Adrenal gland (tissue), 12 donors: ENCODE measurements around the gene DDRGK1. TPM values are rescaled to one million over a fixed set of nuclear protein-coding genes. Genes with fewer than 3 reads are reported as not detected.
A peak's percentile ranks its signal among the peaks of the same experiment; 100 is the strongest.
"Not testable (repeated sequence)": the region's sequence is repeated elsewhere in the genome, so short reads cannot be mapped to it uniquely, and the experiment has no call there.

ENCODE experiments used
- DNase-seq, 7 donors: peaks; one replicate each; pipeline ENCODE4 v3.0.0-alpha.2; 2019 to 2020
- H3K27ac ChIP-seq, 5 donors: fragments of 200-600 bp; sonication (generic) in 4 of 5; 1 replicate in 3 of 5; 2 replicates in 2 of 5; pipeline versions ENCODE4 v1.5.1 to v1.8.0; 2016 to 2020; ENCODE audit warnings: mild to moderate bottlenecking in 1 of 5
- H3K27me3 ChIP-seq: fragments of 200-600 bp; 2 replicates; pipeline ENCODE4 v1.8.0; 2021
- H3K36me3 ChIP-seq, 2 donors: fragments of 200-600 bp; replicated peaks in 1 of 2; 1 replicate in 1 of 2; 2 replicates in 1 of 2; pipeline versions ENCODE4 v1.5.1 to v1.8.0; 2018 to 2022
- H3K4me1 ChIP-seq, 2 donors: fragments of 200-600 bp; replicated peaks in 1 of 2; 1 replicate in 1 of 2; 2 replicates in 1 of 2; pipeline versions ENCODE4 v1.5.1 to v1.8.0; 2018 to 2021
- H3K4me3 ChIP-seq, 4 donors: fragments of 200-600 bp; sonication (generic) in 3 of 4; one replicate each; pipeline ENCODE4 v1.5.1; 2016 to 2018
- H3K9me3 ChIP-seq, 3 donors: fragments of 200-600 bp; sonication (generic) in 1 of 3; replicated peaks in 1 of 3; 1 replicate in 2 of 3; 2 replicates in 1 of 3; pipeline versions ENCODE4 v1.5.1 to v1.8.0; 2016 to 2021
- CTCF ChIP-seq, 6 experiments: fragments of 450-650 bp in 4 of 6; fragments of 200-600 bp in 2 of 6; sonication (generic) in 1 of 6; IDR thresholded peaks; 1 replicate in 5 of 6; 2 replicates in 1 of 6; pipeline versions ENCODE4 v1.5.1 to v1.8.0; 2016 to 2021; ENCODE audit warnings: antibody characterized with exemption in 6 of 6, mild to moderate bottlenecking in 2 of 6, moderate library complexity in 1 of 6
- POLR2A ChIP-seq, 2 donors: fragments of 450-650 bp; IDR thresholded peaks; one replicate each; pipeline ENCODE4 v1.6.1; 2017; ENCODE audit warnings: antibody characterized with exemption in 2 of 2, mild to moderate bottlenecking in 2 of 2, moderate library complexity in 1 of 2
- WGBS, 4 donors: extraction: QIAGEN DNeasy Blood & Tissue Kit in 2 of 4; methylation state at CpG; one replicate each; pipeline versions ENCODE4 v1.1.5 to v1.1.7; 2013 to 2017; 5-methylcytosine and 5-hydroxymethylcytosine counted together
- intact Hi-C, 2 donors: fragments of 100-400 bp; cut with DNase I; formaldehyde crosslinking; loops; one replicate each; pipeline versions ENCODE4 v1.14.1 to v1.15.0; 2022 to 2023
- polyA plus RNA-seq, 3 donors: library from polyadenylated mRNA; stranded (reverse); fragments of 200-250 nt in 2 of 3; fragments of 350-450 nt in 1 of 3; fragmentation: Illumina TruSeq in 1 of 3; extraction: RNeasy Lipid Tissue Mini Kit (QIAGEN cat#74804) in 1 of 3; gene quantifications; one replicate each; pipeline ENCODE4 v1.2.3, GENCODE V29; 2013 to 2014
- total RNA-seq, 9 donors: library from RNA; depleted of rRNA in 4 of 9; stranded (reverse); fragments of >200 nt in 4 of 9; fragments of 120-200 nt in 1 of 9; fragmentation: NEBNext Ultra II Directional in 1 of 9; extraction: Animal tissue kit (Norgen Biotek cat#: 25700) in 1 of 9; gene quantifications; one replicate each; pipeline versions ENCODE4 v1.1.0 to v1.2.4, GENCODE V29; 2013 to 2023
- donor health status: healthy with polysubstance abuse.
- donor health status: Bipolar disorder and iron deficiency.
- donor health status: DM: yes; HTN: yes; CAD: no.
- donor health status: DM: no; HTN: no; CAD: no.
- donor health status: DM: no; HTN: no; CAD: no.
- donor health status: DM: yes; HTN: yes; CAD: no.

The DDRGK1 gene
- total and polyA plus RNA-seq, 12 donors: 81.6 to 202 (median 140) TPM

GRCh38 chr20:3221398-3222226, 17.1 kb upstream of the DDRGK1 start:
- TF ChIP-seq CTCF (IDR thresholded peaks at IDR 0.05) (no peak), POLR2A (IDR thresholded peaks at IDR 0.05) (no peak)
- Histone ChIP-seq H3K4me1 (peaks cover 0 to 9% of the 10 kb centered on the region in 2 donors), H3K4me3 (no peak overlapping the region), H3K27me3 (no peaks in the 10 kb centered on the region), H3K9me3 (no peaks in the 10 kb centered on the region), H3K36me3 (peaks cover 0 to 35% of the 10 kb centered on the region in 2 donors), H3K27ac (no peak overlapping the region)
- intact Hi-C loops: loop anchor here in 1 of 2 donors (10.0 kb wide), 1 partner anchor 93 kb away; no protein-coding TSS in a partner anchor
- DNase-seq: no peak
- 85 to 91% (median 89%) methylated on average over 12 to 18 of the region's 18 CpGs for WGBS, 4 donors

GRCh38 chr20:3218307-3218988, 14.0 kb upstream of the DDRGK1 start:
- Histone ChIP-seq H3K4me1 (peaks cover 0 to 9% of the 10 kb centered on the region in 2 donors), H3K4me3 (no peak overlapping the region), H3K36me3 (peaks cover 0 to 52% of the 10 kb centered on the region in 2 donors), H3K27ac (no peak overlapping the region), H3K9me3 (no peaks in the 10 kb centered on the region), H3K27me3 (no peaks in the 10 kb centered on the region)
- intact Hi-C loops: loop anchor here (5.0 kb wide), 2 partner anchors 59 to 99 kb away; no protein-coding TSS in a partner anchor
- 17 to 56% (median 21%) methylated on average over 4 to 30 of the region's 30 CpGs for WGBS, 4 donors
- peak; percentile 57 to 79 (median 70) for DNase-seq
- TF ChIP-seq CTCF (IDR thresholded peaks at IDR 0.05) (peak; percentile 83 to 93 (median 89)), POLR2A (IDR thresholded peaks at IDR 0.05) (no peak)

DNA sequence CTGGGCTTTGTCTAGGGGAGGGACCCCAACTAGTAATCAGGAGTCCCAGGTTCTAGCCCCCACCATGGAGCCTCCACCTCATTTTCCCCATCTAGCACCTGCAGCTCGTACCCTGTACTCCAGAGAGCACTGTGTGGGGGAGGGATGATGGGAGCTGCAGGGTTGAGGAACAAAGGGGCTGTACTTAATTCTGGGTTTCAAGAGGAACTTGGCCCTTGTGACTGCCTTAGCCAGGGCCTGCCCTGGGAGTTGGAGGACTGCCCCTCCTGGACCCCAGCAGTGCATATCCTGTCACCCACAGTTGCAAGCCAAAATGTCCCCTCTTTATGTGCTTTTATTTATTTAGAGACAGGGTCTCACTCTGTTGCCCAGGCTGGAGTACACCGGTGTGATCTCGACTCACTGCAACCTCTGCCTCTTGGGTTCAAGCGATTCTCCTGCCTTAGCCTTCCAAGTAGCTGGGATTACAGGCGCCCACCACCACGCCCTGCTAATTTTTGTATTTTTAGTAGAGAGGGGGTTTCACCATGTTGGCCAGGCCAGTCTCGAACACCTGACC, 11.0 kb upstream of the DDRGK1 start:
- intact Hi-C loops: loop anchor here (5.0 kb wide), 2 partner anchors 62 to 102 kb away; no protein-coding TSS in a partner anchor
- 86 to 99% (median 87%) methylated on average over 7 of the region's 7 CpGs for WGBS, 4 donors

DNA sequence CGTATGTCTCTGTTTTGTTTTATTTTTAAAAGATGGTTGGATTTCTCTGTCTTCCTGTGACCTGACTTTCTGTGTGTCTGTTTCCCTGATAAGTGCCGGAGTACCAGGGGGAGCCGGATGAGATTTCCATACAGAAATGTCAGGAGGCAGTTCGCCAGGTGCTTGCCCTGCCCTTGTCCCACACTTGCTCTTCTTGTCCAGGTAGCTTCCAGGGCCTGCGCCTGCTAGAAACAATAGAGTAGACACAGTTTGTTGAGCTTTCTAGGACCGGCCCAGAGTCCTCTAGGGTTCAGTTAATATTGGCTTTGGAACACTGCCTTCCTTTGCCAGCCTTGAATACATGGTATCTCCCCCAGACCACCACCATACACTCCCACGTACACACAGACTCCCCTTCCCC, 8.7 kb upstream of the DDRGK1 start:
- no peak for DNase-seq
- Histone ChIP-seq H3K27me3 (no peaks in the 10 kb centered on the region), H3K9me3 (no peaks in the 10 kb centered on the region), H3K4me1 (peaks cover 10 to 14% of the 10 kb centered on the region in 2 donors), H3K4me3 (no peak overlapping the region), H3K27ac (no peak overlapping the region), H3K36me3 (peaks cover 0 to 19% of the 10 kb centered on the region in 2 donors)
- TF ChIP-seq POLR2A (IDR thresholded peaks at IDR 0.05) (no peak), CTCF (IDR thresholded peaks at IDR 0.05) (no peak)
- 87 to 95% (median 91%) methylated on average over 7 of the region's 7 CpGs for WGBS, 4 donors
- intact Hi-C loops: no loop called here

More for the DNA sequence above, 11.0 kb upstream of the DDRGK1 start:
- peaks cover 0 to 14% of the 10 kb centered on the region in 2 donors for H3K4me1 ChIP-seq
- H3K9me3 ChIP-seq, H3K4me3 ChIP-seq, H3K27ac ChIP-seq, DNase-seq, H3K27me3 ChIP-seq: not testable (repeated sequence)
- H3K36me3 ChIP-seq: peaks cover 0 to 27% of the 10 kb centered on the region in 2 donors
